HG03135 (cell line): ENCODE results near the gene L3MBTL3.

ENCODE experiments used
- ATAC-seq: cut with Tn5 transposase; IDR thresholded peaks from one replicate; pipeline ENCODE4 v1.9.1; 2021; ENCODE audit warnings: mild to moderate bottlenecking, moderate library complexity; ENCODE audit not compliant: unreplicated experiment

The L3MBTL3 gene

DNA sequence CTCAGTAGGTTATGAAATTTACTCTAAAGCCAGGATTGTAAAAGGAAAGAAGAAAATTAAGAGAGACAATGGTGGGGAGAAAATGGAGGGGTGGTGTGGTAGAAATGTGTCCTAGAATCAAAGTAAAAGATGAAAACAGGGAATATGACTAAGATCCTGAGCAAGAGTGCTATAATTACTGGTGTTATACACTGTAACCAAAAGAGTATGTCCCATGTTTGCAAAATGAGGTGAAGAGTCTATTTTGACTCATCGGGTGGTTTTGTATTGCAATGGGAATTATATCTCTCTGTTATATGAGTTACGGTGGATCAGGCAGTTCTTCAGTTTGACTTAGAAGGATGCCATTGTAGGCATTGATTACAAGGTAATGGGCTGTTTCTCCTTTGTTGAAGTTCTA, 8.5 kb downstream of the L3MBTL3 start:
- ATAC-seq, result no peak

GRCh38 chr6:130027948-130028347, 9.6 kb downstream of the L3MBTL3 start:
- peak; percentile 79 for ATAC-seq

DNA sequence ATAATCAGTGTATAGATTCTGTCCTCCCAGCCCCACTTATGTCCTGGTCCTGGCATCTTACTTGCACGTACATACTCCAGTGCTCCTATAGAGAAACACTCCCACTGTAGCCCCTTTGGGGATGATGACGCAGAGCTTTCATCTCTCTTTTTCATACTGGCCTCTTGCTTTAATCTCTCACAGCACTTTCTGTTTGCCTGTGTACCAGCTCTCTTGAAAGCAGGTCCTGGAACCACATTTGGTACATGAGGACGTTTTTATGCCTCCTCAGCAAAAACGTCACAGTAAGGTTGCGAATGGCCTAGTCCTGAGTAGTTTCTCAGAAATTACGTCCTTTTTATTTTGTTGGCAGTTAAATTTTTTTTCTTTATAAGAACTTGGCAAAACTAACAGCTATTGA, 10.8 kb downstream of the L3MBTL3 start:
- ATAC-seq, result no peak

DNA sequence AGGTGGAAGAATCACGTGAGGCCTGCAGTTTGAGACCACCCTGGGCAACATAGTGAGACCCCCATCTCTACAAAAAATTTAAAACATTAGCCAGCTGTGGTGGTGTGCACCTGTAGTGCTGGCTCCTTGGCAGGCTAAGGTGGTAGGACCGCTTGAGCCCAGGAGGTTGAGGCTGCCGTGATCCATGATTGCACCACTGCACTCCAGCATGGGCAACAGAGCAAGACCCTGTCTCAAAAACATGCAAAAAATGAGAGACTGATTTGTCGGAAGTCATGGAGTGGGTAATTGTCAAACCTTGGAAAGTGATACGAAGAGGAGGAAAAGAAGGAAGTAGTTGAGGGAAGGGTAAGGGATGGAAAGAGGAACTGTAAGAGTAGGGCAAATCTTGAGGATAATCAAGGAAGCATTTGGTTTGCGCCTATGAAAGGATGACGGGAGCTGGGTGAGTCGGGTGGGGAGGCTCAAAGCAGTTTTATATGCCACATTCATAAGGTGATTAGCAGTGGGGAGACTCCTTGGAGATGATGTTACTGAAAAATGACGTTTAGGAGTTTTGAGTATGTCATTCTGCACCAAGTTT, 14.5 kb downstream of the L3MBTL3 start:
- no peak for ATAC-seq

GRCh38 chr6:130033949-130034348, 15.6 kb downstream of the L3MBTL3 start:
- ATAC-seq, result no peak

DNA sequence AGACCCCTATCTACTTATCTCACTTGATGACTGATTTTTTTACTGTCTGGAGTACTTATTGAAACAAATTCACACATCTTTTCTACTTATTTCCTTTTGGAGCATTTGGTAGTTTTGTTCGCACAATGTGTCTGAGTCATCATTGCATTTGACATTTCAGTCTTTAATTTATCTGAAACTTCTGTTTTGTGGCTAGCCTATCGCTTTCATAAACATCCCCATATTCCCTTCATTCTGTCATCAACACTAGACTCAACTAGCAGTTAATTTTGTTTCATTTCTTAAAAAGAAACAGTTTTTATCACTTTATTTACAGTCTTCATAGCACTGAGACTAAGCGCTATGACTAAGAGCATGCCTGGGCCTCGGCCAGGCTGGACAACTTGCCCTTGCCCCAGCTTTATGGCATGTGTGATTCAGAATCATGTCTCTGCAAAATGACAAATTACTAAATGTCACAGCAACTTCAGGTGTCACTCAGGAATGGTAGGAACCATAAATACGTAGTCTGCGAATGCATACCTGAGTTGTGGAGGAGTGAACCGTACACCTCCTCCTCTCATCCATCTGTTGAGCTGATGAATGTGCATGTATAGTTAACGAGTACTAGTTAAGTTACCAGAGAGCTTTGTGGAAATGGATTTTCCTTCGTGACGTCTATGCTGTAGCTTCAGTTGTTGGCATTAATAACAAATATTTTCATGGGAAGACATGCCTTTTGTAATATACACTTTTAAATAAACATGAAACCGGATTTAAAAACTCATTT, 16.2 kb downstream of the L3MBTL3 start:
- no peak for ATAC-seq

DNA sequence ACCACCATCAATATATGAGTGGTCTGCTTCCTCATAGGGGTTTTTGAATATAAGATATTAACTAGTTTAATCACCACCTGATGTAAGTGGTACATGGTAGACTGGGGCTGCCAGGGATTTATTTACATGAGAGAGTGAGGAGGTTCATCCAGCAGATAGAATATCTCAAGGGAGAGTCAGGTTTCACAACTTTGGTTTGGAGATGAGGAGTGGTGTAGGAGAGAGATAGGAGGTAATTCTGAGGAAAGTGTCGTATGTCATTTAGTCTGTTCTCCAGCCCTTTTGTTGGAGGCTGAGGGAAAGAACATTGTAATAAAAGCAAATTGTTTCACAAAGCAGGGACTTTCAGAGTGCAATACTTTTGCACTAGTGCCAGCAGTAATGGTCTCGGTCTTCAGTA, 16.8 kb downstream of the L3MBTL3 start:
- no peak for ATAC-seq

DNA sequence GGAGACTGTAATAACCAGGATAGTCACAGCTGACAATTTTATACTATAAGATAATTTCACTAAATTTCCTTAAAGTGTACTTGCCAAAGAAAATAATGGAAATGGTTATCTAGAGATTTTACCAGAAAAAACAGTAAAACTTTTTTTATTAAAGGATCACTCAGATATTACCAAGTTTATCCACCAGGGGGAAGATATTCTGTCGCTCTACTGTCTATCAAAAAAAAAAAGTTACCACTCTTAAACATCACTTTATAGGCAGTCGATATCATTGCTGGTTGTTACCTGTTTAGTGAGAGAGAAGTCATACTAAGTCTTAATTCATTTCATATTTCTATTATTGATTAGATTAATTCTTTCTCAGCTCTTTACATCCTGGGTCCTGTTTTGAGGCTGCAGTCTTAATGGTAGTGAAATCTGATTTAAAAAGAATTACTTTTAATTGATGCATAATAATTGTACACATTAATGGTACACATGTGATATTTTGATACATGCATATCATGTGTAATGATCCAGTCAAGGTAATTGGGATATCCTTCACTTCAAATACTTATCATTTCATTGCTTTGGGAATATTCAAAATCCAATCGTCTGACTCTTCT, 18.9 kb downstream of the L3MBTL3 start:
- ATAC-seq, result no peak

- no peak for ATAC-seq
Measured at GRCh38 chr6:130041594-130041993, 23.2 kb downstream of the L3MBTL3 start.

GRCh38 chr6:130043344-130043743, 25.0 kb downstream of the L3MBTL3 start:
- ATAC-seq, result no peak

DNA sequence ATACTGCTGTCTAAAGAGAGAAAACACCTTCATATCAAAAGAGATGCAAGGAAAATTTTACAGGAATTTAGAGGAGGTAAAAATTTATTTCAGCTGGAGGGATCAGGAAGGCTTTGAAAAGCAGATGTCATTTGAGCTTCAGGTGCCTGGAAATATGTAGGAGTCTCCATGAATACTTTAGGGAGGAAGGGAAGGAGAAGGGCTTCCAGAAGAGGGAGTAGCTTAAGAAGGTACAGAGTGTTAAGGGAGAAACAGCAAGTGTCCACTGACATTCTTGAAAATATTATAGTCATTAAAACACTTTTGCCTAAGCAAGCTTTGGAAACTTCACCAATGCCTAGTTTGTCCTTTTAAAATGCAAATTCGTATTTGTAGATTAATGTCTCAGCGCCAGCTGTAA, 27.2 kb downstream of the L3MBTL3 start:
- no peak for ATAC-seq

GRCh38 chr6:130046671-130047070, 28.3 kb downstream of the L3MBTL3 start:
- no peak for ATAC-seq

- ATAC-seq, result no peak
Measured at GRCh38 chr6:130047088-130047995, 29.0 kb downstream of the L3MBTL3 start.

DNA sequence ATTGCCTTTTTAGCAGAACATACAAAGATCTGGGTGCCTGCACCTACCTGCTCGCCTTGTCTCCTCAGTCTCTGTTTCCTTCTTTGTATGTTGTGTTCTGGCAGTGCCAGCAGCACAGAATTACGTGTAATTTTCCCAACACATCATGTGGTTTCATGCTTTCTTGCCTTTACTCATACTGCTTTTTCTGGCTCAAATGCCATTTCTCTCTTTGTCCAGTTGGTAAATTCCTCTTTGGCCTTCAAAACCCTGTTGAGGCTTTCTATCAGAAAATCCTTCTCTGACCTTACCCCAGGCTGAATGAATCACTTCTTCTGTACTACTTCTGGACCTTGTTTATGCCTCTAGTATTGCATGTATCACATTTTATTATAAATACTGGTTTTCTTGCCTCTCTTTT, 31.8 kb downstream of the L3MBTL3 start:
- ATAC-seq, result no peak

GRCh38 chr6:130054725-130055124, 36.3 kb downstream of the L3MBTL3 start:
- no peak for ATAC-seq

DNA sequence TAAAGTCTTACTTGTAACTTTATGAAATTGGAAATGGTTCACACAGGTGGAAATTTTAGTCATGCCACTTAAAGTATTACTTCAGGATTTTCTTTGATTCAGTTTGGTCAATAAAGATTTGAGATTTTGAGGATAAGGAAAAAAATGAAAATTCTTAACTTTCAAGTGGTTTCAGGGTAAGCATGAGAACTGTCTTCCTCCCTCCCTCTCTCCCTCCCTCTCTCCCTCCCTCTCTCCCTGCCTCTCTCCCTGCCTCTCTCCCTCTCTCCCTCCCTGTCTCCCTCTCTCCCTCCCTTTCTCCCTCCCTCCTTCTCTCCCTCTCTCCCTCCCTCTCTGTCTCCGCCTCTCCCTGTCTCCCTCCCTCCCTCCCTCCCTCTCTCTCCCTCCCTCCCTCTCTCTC, 36.9 kb downstream of the L3MBTL3 start:
- ATAC-seq, result no peak

- no peak for ATAC-seq
Measured at GRCh38 chr6:130057495-130057894, 39.1 kb downstream of the L3MBTL3 start.

DNA sequence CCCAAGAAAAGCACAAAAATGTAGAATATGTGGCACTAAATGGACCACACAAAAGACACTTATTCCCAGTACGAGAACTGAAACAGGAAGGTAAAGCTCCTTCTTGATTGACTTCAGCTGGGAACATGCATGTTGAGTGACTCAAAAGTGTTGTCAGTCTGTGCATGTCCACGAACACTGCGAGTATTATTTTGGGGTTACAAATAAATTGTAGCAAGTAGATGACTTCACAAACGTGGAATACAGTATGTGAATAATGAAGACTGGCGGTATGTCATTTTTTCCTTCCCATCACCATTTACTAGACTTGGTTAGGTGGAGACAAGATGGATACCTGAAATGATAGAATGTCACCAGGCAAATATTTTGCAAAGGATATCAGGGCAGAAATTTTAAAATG, 45.4 kb downstream of the L3MBTL3 start:
- ATAC-seq, result no peak

DNA sequence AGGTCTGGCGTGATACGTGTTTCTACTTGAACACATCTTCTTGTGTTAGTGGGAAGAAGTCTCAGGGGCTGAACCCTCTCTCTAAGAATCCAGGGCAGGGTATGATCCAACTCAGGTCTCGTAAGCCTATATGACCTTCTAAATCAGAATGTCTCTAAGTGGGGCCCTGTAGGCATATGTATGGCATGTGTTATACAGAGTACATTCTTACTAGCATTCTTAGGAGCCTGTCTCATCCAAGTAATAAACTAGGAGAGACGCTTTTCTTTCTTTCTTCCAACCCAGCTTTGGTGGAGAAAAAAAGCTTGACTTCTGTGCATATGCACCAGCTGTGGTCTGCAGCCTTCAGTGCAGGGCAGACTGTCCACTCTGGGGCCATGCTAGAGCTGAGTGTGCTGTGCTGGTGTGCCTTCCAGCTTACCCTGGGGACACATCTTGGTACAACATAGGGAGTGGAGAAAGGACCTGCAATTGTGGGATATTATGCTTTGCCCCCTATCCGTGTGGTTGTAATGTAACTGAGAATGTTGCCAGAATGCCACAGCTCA, 47.3 kb downstream of the L3MBTL3 start:
- ATAC-seq, result no peak

GRCh38 chr6:130069485-130069884, 51.1 kb downstream of the L3MBTL3 start:
- ATAC-seq, result no peak

DNA sequence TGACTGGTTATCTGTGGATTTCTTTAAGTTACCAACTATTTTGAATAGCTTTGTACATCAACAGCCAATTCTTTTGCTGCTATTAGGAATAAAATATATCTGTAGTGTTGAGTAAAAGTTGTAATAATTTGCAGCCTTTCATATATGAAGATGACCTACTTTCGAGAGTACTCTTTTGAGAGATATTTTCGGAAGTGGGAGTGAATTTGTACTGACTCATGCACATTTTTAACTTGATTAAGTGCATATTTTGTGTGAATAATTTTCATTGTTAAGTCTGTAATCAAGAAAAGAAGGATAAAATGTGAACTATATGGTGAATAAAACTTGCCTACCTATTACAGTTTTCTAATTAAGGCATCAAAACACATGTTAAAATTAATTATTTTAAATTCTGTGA, 51.9 kb downstream of the L3MBTL3 start:
- no peak for ATAC-seq
